GM18858 (cell line): Measurements from ENCODE around the gene PLIN5.
"Not testable (repeated sequence)": the region's sequence is repeated elsewhere in the genome, so short reads cannot be mapped to it uniquely, and the experiment has no call there.

Experiments
- ATAC-seq: cut with Tn5 transposase; IDR thresholded peaks from one replicate; pipeline ENCODE4 v1.9.1; 2021; ENCODE audit not compliant: unreplicated experiment

Gene PLIN5

GRCh38 chr19:4543842-4544647, 9.0 kb upstream of the PLIN5 start:
- no peak for ATAC-seq

GRCh38 chr19:4542896-4543841, 8.1 kb upstream of the PLIN5 start:
- no peak for ATAC-seq

DNA sequence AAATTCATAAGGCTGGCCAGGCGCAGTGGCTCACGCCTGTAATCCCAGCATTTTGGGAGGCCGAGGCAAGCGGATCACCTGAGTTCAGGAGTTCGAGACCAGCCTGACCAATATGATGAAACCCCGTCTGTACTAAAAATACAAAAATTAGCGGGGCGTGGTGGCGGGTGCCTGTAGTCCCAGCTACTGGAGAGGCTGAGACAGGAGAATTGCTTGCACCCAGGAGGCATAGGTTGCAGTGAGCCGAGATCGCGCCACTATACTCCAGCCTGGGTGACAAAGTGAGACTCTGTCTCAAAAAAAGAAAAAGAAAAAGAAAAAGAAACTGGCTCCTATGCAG, 6.8 kb upstream of the PLIN5 start:
- not testable (repeated sequence) for ATAC-seq

- ATAC-seq, result no peak
These were observed 6.2 kb upstream of the PLIN5 start for GRCh38 chr19:4541114-4541805.

GRCh38 chr19:4539693-4540581, 4.9 kb upstream of the PLIN5 start, which contains the start of gene LRG1:
TSS of gene LRG1 (minus strand) at chr19:4540036. CDS start at chr19:4540013, 23 bp downstream.
- no peak for ATAC-seq

GRCh38 chr19:4539169-4539692, 4.2 kb upstream of the PLIN5 start:
- ATAC-seq, result no peak

GRCh38 chr19:4538601-4538954, 3.6 kb upstream of the PLIN5 start:
- no peak for ATAC-seq

- no peak for ATAC-seq
These were observed 3.1 kb upstream of the PLIN5 start for GRCh38 chr19:4537953-4538600.

DNA sequence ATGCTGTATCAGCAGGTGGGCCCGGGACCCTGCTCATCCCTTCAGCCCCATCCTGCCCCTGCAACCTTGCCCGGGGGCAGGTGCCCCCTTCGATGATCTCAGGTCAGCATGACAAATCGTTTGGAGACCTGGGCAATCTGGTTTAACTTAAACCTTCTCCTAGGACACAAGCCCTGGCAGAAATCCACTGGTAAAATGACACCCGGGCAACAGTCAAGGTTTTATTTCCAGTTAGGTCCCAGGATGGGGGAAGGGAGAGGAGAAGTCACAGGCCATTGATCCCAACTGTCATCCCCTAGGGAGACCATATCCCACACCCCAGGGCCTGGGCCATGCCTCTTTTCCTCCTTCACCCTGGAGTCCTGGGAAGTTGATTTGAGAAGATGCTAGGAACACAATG, 1.8 kb upstream of the PLIN5 start:
- ATAC-seq, result no peak

GRCh38 chr19:4533835-4534424, 1.1 kb downstream of the PLIN5 start:
- no peak for ATAC-seq

DNA sequence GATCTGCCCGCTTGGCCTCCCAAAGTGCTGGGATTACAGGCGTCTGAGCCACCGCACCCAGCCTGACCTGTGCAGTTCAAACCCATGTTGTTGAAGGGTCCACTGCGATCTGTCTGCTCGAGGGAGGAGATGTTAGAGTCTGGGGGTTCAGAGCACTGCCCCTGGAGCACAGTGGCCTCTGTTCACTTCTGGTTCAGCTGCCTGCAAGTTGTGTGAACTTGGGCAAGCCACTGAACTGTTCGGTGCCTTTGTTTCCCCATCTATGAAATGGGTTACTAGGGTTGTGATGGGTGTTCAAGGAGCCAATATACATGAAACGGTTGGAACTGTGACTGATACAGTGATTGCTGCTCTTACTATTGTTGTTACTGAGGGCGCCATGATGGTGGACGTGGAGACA, 1.7 kb downstream of the PLIN5 start:
- ATAC-seq, result no peak

GRCh38 chr19:4531562-4532165, 3.4 kb downstream of the PLIN5 start:
- ATAC-seq, result no peak

- no peak for ATAC-seq
These were observed 5.0 kb downstream of the PLIN5 start for GRCh38 chr19:4529924-4530522.

DNA sequence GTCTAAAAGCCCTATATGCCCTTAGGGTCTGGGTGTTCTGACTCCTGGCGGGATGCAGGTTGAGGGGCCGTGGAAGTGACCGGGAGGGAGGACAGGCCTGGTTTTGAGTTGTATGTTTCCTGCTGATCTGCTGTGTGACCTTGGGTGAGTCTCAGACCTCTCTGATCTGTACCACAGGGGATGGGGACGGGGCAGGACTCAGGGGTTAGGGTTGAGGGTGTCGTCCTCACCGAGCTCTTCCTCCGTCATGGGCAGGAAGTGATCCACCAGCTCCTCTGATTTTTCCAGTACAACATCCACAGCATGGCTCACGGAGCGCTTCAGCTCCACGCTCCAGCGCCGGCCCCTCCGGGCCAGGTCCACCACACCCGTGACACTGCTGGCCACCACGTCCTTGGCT, 6.2 kb downstream of the PLIN5 start:
- no peak for ATAC-seq

DNA sequence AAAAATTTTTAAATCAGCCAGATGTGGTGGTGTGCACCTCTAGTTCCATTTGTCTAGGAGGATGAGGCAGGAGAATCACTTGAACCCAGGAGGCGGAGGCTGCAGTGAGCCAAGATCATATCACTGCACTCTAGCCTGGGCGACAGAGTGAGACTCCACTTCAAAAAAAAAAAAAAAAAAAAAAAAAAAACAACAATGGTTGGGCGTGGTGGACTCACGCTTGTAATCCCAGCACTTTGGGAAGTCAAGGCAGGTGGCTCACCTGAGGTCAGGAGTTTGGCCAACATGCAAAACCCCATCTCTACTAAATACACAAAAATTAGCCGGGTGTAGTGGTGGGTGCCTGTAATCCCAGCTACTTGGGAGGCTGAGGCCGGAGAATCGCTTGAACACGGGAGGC, 7.6 kb downstream of the PLIN5 start:
- not testable (repeated sequence) for ATAC-seq

DNA sequence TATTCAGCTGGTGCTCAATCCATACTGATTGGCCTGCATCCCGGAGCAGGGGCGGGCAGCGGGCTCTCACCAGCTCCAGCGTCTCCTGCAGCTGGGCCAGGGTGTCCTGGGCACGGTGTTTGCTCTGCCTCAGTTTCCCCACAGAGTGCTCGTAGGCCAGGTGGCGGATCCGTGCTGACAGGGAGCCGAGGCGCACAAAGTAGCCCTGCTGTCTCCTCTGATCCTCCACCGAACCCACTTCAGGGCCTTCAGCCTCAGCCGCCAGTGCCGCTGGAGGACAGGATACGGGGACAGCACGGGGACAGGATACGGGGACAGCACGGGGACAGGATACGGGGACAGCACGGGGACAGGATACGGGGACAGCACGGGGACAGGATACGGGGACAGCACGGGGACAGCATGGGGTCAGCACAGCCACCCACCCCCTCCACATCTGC, 9.4 kb downstream of the PLIN5 start:
- ATAC-seq, result no peak

DNA sequence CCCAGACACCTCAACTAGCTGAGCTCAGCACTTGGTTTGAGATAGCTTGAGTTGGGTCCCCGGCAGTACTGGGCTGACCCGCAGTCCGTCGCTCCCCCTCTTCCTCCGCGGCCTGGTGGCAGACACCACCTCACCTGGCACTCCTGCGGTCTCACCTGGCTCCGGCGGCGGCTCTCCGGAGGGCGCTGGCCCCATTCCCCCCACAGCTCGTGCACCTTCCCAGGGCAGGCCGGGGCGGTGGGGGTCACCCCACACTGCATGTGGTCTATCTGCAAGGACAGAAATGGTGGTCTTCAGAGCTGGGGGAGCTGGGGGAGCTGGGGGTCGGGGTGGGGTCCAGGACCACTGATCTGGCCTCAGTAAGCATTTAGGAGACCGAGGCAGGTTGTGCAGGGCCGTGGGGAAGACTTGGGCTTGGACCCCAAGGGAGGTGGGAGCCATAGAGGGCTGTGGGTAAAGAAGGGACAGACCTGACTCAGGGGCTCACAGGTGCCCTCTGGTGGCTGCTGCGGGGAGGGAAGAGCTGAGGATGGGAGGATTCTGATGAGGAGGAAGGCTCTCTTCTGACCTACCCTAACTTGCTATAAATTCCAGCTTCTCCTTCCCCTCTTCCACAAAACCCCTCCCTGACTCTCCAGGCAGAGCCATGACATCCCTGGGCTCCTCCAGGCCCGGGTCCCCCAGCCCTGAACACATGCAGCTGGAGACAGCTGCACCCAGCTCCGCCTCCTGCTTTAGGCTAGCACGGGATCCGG, 10.0 kb downstream of the PLIN5 start:
- ATAC-seq, result no peak
